Measurements from ENCODE around the gene RASSF5.

RASSF5 gene

DNA sequence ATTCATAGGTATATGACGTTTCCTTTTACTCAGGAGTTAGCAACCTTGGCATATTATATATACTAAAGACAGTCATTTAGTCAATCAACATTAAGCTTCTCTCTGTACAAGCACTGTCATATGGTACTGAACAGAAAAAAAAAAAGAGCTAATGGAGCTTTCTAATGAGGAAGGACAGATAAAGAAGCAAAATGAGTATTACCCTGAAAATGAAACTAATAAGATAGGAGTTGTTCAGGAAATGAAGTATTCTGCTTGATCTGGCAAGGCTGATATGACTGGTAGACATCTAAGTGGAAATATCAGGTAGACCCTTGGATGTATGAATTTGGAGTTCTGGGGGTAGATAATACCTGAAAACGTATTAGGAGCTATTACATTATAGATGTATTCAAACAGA is 41.4 kb upstream of the RASSF5 start:
- peak overlapping the region; percentile 32 for H3K4me3 ChIP-seq (ENCODE audit: low read length)
- H3K9ac ChIP-seq (ENCODE audit: low read length), result no peak overlapping the region
- H3K4me1 ChIP-seq (ENCODE audit: low read length), result peaks cover 50% of the 10 kb centered on the region
- no peaks in the 10 kb centered on the region for H4K20me1 ChIP-seq (ENCODE audit: insufficient read depth, low read length)
- H3K27me3 ChIP-seq (ENCODE audit: low read depth, low read length), result no peaks in the 10 kb centered on the region
- peaks cover 6% of the 10 kb centered on the region for H3K79me2 ChIP-seq (ENCODE audit: low read length)
- no peak overlapping the region for H2AFZ ChIP-seq (ENCODE audit: low read depth, low read length)
- no peak overlapping the region for H3K27ac ChIP-seq (ENCODE audit: low read length)
- peaks cover 15% of the 10 kb centered on the region for H3K36me3 ChIP-seq (replicated peaks; ENCODE audit: low read depth, low read length)
- H3K4me2 ChIP-seq (ENCODE audit: low read length), result peak overlapping the region; percentile 68
- no peaks in the 10 kb centered on the region for H3K9me3 ChIP-seq (ENCODE audit: insufficient read depth, low read length)
- TF ChIP-seq CTCF (IDR thresholded peaks at IDR 0.05; ENCODE audit: low read depth, low read length), result no peak

DNA sequence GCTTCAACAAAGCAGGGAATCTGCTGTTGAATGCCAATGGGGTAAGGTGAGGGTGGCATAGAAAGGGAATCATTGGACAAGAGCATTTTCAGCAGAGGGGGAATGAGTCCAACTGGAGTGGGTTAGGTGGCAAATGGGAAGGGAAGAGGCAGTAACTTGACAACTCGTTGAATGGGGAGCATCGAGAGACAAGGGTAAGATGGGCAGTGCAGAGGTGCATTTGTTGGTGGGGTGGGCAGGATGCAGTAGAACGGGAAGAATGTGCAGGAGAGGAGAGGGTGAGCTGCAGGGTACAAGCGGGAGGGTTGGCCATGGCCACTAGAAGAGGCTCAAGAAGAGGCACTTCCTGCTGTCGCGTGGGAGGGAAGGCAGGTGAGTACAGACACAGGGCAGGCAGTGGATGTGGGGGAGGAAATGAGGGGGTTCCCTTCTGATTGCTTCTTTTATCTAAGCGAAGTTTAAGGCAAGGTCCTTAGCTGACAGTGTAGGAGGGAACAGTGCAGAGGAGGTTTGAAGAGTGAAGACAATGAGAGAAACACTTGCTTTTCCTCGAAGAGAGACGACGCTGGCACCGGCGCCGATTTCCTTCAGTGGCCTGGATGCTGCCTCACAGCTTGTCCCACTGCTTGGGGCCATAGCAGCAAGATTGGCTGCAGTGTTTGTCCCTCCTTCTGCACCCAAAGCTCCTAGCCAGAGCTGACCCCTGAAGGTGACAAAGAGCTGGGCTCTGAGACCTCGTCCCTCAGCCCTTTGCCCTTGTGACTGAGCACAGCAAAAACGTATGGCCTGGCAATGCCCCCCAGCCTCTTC is 40.3 kb upstream of the RASSF5 start:
- H3K4me3 ChIP-seq (ENCODE audit: low read length), result no peak overlapping the region
- H3K27ac ChIP-seq (ENCODE audit: low read length), result no peak overlapping the region
- H3K27me3 ChIP-seq (ENCODE audit: low read depth, low read length), result no peaks in the 10 kb centered on the region
- TF ChIP-seq CTCF (IDR thresholded peaks at IDR 0.05; ENCODE audit: low read depth, low read length) (no peak), EZH2phosphoT487 (IDR thresholded peaks at IDR 0.05; ENCODE audit: low read depth) (no peak)
- H2AFZ ChIP-seq (ENCODE audit: low read depth, low read length), result peak overlapping the region; percentile 9; the same call in 1 of the 2 replicates
- peaks cover 12% of the 10 kb centered on the region for H3K36me3 ChIP-seq (replicated peaks; ENCODE audit: low read depth, low read length)
- H3K4me2 ChIP-seq (ENCODE audit: low read length), result peak overlapping the region; percentile 68
- H3K79me2 ChIP-seq (ENCODE audit: low read length), result peaks cover 17% of the 10 kb centered on the region
- H4K20me1 ChIP-seq (ENCODE audit: insufficient read depth, low read length), result no peaks in the 10 kb centered on the region
- no peaks in the 10 kb centered on the region for H3K9me3 ChIP-seq (ENCODE audit: insufficient read depth, low read length)
- H3K4me1 ChIP-seq (ENCODE audit: low read length), result peaks cover 60% of the 10 kb centered on the region
- H3K9ac ChIP-seq (ENCODE audit: low read length), result no peak overlapping the region

DNA sequence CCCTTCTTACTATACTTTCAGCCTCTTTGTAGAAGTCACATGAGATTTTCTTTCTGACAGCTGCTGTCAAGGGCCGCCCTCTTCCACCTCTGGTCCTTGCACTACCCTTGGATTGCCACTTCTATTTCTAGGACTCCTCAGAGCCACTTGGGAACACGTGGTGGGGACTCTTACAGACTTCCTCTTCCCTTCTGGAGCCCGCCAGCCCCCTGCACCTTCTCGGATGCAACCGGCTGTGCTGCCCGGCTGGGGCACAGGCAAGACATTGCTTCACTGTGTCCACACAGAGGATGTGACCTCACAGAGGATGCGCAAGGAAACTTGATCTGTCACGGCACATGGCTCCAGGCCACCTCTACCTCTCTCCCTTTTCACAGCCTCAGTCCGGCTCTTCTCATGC is 39.4 kb upstream of the RASSF5 start:
- peak overlapping the region; percentile 68 for H3K4me2 ChIP-seq (ENCODE audit: low read length)
- H4K20me1 ChIP-seq (ENCODE audit: insufficient read depth, low read length), result no peaks in the 10 kb centered on the region
- H3K79me2 ChIP-seq (ENCODE audit: low read length), result peaks cover 26% of the 10 kb centered on the region
- TF ChIP-seq EZH2phosphoT487 (IDR thresholded peaks at IDR 0.05; ENCODE audit: low read depth), result no peak
- no peak overlapping the region for H3K27ac ChIP-seq (ENCODE audit: low read length)
- H3K36me3 ChIP-seq (replicated peaks; ENCODE audit: low read depth, low read length), result peaks cover 7% of the 10 kb centered on the region
- 0 out of 2 replicates have a peak overlapping the region, but pooled peaks have one; percentile 6 for H3K4me3 ChIP-seq (ENCODE audit: low read length)
- no peaks in the 10 kb centered on the region for H3K9me3 ChIP-seq (ENCODE audit: insufficient read depth, low read length)
- H2AFZ ChIP-seq (ENCODE audit: low read depth, low read length), result peak overlapping the region; percentile 9; the same call in 1 of the 2 replicates
- no peak overlapping the region for H3K9ac ChIP-seq (ENCODE audit: low read length)
- H3K27me3 ChIP-seq (ENCODE audit: low read depth, low read length), result no peaks in the 10 kb centered on the region
- peaks cover 69% of the 10 kb centered on the region for H3K4me1 ChIP-seq (ENCODE audit: low read length)

GRCh38 chr1:206468571-206468970 is 38.8 kb upstream of the RASSF5 start:
- no peaks in the 10 kb centered on the region for H4K20me1 ChIP-seq (ENCODE audit: insufficient read depth, low read length)
- H3K4me2 ChIP-seq (ENCODE audit: low read length), result peak overlapping the region; percentile 68
- no peak overlapping the region for H3K4me3 ChIP-seq (ENCODE audit: low read length)
- no peak overlapping the region for H2AFZ ChIP-seq (ENCODE audit: low read depth, low read length)
- no peak overlapping the region for H3K27ac ChIP-seq (ENCODE audit: low read length)
- H3K9ac ChIP-seq (ENCODE audit: low read length), result no peak overlapping the region
- TF ChIP-seq CTCF (IDR thresholded peaks at IDR 0.05; ENCODE audit: low read depth, low read length), result peak; percentile 8; the same call in 1 of the 2 replicates
- no peak for TF ChIP-seq EZH2phosphoT487 (IDR thresholded peaks at IDR 0.05; ENCODE audit: low read depth)
- peaks cover 26% of the 10 kb centered on the region for H3K79me2 ChIP-seq (ENCODE audit: low read length)
- peaks cover 8% of the 10 kb centered on the region for H3K36me3 ChIP-seq (replicated peaks; ENCODE audit: low read depth, low read length)
- no peaks in the 10 kb centered on the region for H3K27me3 ChIP-seq (ENCODE audit: low read depth, low read length)
- H3K9me3 ChIP-seq (ENCODE audit: insufficient read depth, low read length), result no peaks in the 10 kb centered on the region
- H3K4me1 ChIP-seq (ENCODE audit: low read length), result peaks cover 70% of the 10 kb centered on the region
